ENCODE measurements around the gene FRK. TPM values are rescaled to one million over a fixed set of nuclear protein-coding genes. Genes with fewer than 3 reads are reported as not detected.
"Not testable (repeated sequence)": the region's sequence is repeated elsewhere in the genome, so short reads cannot be mapped to it uniquely, and the experiment has no call there.

FRK gene
- total RNA-seq, 3 donors from 2014 or later = 8.0 to 25.8 (median 23.2) TPM

DNA sequence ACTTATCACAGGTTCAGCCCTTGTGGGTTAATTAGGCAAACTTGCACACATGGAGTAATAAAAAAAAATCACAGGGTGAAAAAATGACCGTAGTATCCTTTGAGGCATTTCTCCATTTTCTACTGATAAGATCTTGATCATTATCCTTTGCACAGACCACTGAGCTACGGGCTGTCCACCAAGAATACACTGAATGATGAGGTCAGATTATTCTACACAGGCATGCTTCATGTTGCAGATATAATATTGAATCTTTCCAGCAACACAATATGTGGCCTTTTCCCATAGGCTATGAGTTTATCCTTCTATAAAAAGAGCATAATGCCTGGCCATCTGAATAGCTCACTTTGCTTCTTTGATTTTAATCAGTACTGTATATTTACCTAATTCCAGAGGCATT lies 168.9 kb downstream of the FRK start:
- TF ChIP-seq, protein P1, sequence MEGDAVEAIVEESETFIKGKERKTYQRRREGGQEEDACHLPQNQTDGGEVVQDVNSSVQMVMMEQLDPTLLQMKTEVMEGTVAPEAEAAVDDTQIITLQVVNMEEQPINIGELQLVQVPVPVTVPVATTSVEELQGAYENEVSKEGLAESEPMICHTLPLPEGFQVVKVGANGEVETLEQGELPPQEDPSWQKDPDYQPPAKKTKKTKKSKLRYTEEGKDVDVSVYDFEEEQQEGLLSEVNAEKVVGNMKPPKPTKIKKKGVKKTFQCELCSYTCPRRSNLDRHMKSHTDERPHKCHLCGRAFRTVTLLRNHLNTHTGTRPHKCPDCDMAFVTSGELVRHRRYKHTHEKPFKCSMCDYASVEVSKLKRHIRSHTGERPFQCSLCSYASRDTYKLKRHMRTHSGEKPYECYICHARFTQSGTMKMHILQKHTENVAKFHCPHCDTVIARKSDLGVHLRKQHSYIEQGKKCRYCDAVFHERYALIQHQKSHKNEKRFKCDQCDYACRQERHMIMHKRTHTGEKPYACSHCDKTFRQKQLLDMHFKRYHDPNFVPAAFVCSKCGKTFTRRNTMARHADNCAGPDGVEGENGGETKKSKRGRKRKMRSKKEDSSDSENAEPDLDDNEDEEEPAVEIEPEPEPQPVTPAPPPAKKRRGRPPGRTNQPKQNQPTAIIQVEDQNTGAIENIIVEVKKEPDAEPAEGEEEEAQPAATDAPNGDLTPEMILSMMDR (IDR thresholded peaks at IDR 0.05) = no peak
- Histone ChIP-seq H3K36me3 (ENCODE audit: low read depth) (no peaks in the 10 kb centered on the region), H3K9me3 (no peaks in the 10 kb centered on the region), H3K4me3 (no peak overlapping the region), H3K4me1 (ENCODE audit: low read depth) (no peaks in the 10 kb centered on the region)
- no peak for DNase-seq
- intact Hi-C loops (cut with DNase I, micrococcal nuclease) = no loop called here
- no peak for ATAC-seq

DNA sequence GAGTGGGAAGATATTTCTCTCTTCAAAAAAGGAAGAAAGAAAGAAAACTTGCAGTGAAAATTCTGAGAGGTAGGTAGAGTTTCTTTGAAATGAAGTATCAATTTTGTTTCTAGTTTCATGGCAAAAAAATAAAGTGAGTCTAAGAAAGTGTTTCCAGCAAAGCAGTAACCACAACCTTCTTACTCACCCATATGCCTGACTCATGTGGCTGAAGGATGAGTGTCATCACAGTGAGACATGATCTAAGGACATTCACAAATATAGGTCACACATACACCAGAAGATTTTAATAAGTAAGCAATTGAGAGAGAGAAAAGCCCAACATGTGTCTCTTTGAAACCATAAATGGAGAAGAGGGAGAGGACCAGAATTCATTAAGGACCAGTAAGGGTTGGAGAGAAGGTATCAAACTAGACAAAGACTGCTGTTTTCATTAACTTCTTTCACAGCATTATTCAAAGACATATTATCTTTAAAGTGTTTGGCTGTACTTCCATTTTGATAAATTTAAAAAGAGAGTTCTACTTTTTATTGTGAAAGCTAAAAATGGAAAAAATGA lies 169.5 kb downstream of the FRK start:
- no peaks in the 10 kb centered on the region for H3K36me3 ChIP-seq (ENCODE audit: low read depth)
- no peak overlapping the region for H3K4me3 ChIP-seq
- TF ChIP-seq, protein P1 (IDR thresholded peaks at IDR 0.05) = no peak
- intact Hi-C loops (cut with DNase I, micrococcal nuclease) = no loop called here
- H3K9me3 ChIP-seq = no peaks in the 10 kb centered on the region
- ATAC-seq = no peak
- H3K4me1 ChIP-seq (ENCODE audit: low read depth) = no peaks in the 10 kb centered on the region
- DNase-seq = no peak

DNA sequence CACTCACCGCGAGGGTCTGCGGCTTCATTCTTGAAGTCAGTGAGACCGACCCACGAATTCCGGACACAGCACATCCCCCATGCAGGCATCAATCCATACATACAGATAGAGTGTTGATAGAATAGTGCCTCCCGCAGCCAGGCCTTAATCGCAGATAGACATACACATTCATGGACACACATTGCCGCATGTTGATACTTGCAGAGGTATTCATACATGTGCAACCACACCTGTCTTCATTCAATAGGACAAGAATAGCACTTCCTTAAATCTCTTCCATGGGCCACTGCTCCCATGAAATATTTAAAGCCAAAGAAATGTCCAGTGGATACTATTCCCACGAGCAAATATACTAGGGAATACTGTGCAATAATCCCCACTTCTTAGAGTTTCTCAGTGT lies 170.5 kb downstream of the FRK start:
- Histone ChIP-seq H3K9me3 (no peaks in the 10 kb centered on the region), H3K4me1 (ENCODE audit: low read depth) (no peaks in the 10 kb centered on the region), H3K36me3 (ENCODE audit: low read depth) (no peaks in the 10 kb centered on the region), H3K4me3 (no peak overlapping the region)
- ATAC-seq = no peak
- intact Hi-C loops (cut with DNase I, micrococcal nuclease) = no loop called here
- TF ChIP-seq, protein P1 (IDR thresholded peaks at IDR 0.05) = no peak
- no peak for DNase-seq

DNA sequence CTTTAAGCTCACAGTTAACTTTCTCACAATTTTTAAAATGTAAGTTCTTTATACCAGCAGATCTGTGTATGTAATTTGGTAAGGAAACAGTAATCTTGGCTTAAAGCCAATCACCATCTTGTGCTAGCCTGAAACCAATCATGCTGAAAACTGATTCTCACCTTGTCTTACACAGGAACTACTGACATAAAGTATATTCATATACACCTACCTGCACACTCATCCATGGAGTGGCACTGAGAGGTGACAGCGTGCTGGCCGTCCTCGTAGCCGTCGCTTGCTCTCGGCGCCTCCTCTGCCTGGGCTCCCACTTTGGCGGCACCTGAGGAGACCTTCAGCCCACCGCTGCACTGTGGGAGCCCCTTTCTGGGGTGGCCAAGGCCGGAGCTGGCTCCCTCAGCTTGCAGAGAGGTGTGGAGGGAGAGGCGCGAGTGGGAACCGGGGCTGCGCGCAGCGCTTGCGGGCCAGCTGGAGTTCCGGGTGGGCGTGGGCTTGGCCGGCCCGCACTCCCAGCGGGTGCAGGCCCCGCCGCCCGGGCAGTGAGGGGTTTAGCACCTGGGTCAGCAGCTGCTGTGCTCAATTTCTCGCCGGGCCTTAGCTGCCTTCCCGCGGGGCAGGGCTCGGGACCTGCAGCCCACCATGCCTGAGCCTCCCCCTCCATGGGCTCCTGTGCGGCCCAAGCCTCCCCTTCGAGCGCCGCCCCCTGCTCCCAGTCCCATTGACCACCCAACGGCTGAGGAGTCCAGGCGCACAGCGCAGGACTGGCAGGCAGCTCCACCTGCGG lies 171.8 kb downstream of the FRK start:
- H3K9me3 ChIP-seq; H3K4me3 ChIP-seq; H3K4me1 ChIP-seq (ENCODE audit: low read depth); intact Hi-C loops (cut with DNase I, micrococcal nuclease); H3K36me3 ChIP-seq (ENCODE audit: low read depth); DNase-seq; ATAC-seq: not testable (repeated sequence)

DNA sequence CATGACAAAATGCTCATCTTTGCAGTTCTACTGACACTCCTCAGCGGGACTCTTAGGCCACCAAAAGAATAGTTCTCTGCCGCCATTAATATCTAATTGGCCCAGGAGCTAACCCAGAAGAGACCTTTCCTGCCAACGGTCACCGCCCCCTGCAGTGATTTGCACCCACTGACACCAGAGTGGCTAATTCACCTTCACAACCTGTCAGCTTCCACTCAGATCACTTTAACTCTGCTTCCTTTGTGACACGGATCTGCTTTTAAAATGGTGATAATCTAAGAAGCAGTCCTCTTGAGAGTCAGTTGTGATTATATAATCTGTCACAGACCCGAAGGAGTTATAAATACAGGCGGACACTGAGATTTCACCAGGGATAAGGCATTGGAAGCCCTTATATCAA lies 172.8 kb downstream of the FRK start:
- DNase-seq (no peak), ATAC-seq (no peak)
- no peaks in the 10 kb centered on the region for H3K4me1 ChIP-seq (ENCODE audit: low read depth)
- no peaks in the 10 kb centered on the region for H3K9me3 ChIP-seq
- H3K4me3 ChIP-seq = no peak overlapping the region
- H3K36me3 ChIP-seq (ENCODE audit: low read depth) = no peaks in the 10 kb centered on the region
- intact Hi-C loops (cut with DNase I, micrococcal nuclease) = no loop called here
- TF ChIP-seq, protein P1 (IDR thresholded peaks at IDR 0.05) = no peak

DNA sequence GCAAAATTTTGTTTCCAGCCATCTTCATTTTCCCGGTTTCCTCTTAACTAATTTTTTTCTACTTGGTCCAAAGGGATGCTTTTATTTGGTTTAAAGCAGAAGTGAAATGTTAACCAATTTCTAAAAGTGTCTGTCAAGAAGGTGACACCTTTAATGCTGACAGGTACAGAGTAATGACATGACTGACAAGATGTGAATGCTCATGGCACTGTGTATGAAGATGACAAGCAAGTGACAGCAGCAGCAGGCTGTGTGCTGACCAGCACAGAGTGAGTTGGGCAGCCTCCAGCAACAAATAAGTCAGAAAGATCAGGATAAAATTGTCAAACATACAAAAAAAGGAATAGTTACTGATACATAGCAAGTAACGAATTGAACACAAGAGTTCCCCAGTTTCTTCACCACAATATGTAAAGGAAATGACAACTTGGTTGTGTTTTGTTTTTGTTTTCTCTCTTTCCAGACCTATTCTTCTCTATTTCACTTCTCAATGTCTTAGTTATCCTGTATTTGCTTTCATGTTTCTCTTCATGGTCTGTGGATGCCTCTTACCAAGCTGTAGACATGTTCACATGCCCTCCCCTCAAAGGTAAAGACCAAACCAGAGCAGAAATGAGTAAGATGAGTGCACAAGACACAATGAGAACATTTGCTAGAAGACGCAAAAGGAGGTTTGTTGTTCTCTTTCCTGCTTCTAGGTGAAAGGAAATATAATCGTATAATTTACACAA lies 174.9 kb downstream of the FRK start:
- H3K36me3 ChIP-seq (ENCODE audit: low read depth) = no peaks in the 10 kb centered on the region
- no peak for ATAC-seq
- H3K4me3 ChIP-seq = no peak overlapping the region
- TF ChIP-seq, protein P1 (IDR thresholded peaks at IDR 0.05) = no peak
- H3K9me3 ChIP-seq = no peaks in the 10 kb centered on the region
- intact Hi-C loops (cut with DNase I, micrococcal nuclease) = no loop called here
- no peaks in the 10 kb centered on the region for H3K4me1 ChIP-seq (ENCODE audit: low read depth)
- no peak for DNase-seq
